ENCODE measurements around the gene TMEM192.
"Not testable (repeated sequence)": the region's sequence is repeated elsewhere in the genome, so short reads cannot be mapped to it uniquely, and the experiment has no call there.

Gene TMEM192

GRCh38 chr4:165112368-165113121 lies at the start of gene TMEM192:
TSS of gene TMEM192 (minus strand) at chr4:165112860. CDS start at chr4:165112773, 87 bp downstream.
- DNase-seq, result peak; percentile 56 to 99 (median 92)

GRCh38 chr4:165158762-165159161 lies 46.1 kb upstream of the TMEM192 start:
- DNase-seq, result no peak

- no peak for DNase-seq
These were observed 44.2 kb upstream of the TMEM192 start for GRCh38 chr4:165156906-165157305.

GRCh38 chr4:165154482-165154881 lies 41.8 kb upstream of the TMEM192 start:
- DNase-seq, result no peak

- no peak for DNase-seq
These were observed 39.9 kb upstream of the TMEM192 start for GRCh38 chr4:165152527-165152926.

GRCh38 chr4:165151734-165152133 lies 39.1 kb upstream of the TMEM192 start:
- DNase-seq, result no peak

GRCh38 chr4:165150545-165150944 lies 37.9 kb upstream of the TMEM192 start:
- DNase-seq, result no peak

- no peak for DNase-seq
These were observed 26.2 kb upstream of the TMEM192 start for GRCh38 chr4:165138843-165139242.

GRCh38 chr4:165137205-165137604 lies 24.5 kb upstream of the TMEM192 start:
- no peak for DNase-seq

- DNase-seq, result no peak
These were observed 23.9 kb upstream of the TMEM192 start for GRCh38 chr4:165136529-165136928.

- no peak for DNase-seq
These were observed 20.5 kb upstream of the TMEM192 start for GRCh38 chr4:165133150-165133549.

- peak in 45 of 51 donors; percentile 0 to 86 (median 37) for DNase-seq
These were observed 18.7 kb upstream of the TMEM192 start for GRCh38 chr4:165131247-165131832.

GRCh38 chr4:165129924-165130323 lies 17.3 kb upstream of the TMEM192 start:
- DNase-seq, result no peak

- DNase-seq, result not testable (repeated sequence)
These were observed 13.3 kb upstream of the TMEM192 start for GRCh38 chr4:165125869-165126499.

GRCh38 chr4:165124488-165124887 lies 11.8 kb upstream of the TMEM192 start:
- no peak for DNase-seq

GRCh38 chr4:165118256-165118909 lies 5.7 kb upstream of the TMEM192 start:
- no peak for DNase-seq

- no peak for DNase-seq
These were observed 2.6 kb upstream of the TMEM192 start for GRCh38 chr4:165115301-165115700.

- no peak for DNase-seq
These were observed 723 bp downstream of the TMEM192 start for GRCh38 chr4:165111906-165112367.

- DNase-seq, result no peak
These were observed 6.1 kb downstream of the TMEM192 start for GRCh38 chr4:165106518-165106917.

- no peak for DNase-seq
These were observed 11.0 kb downstream of the TMEM192 start for GRCh38 chr4:165101641-165102040.

- no peak for DNase-seq
These were observed 15.9 kb downstream of the TMEM192 start for GRCh38 chr4:165096776-165097175.

GRCh38 chr4:165095291-165095690 lies 17.4 kb downstream of the TMEM192 start:
- DNase-seq, result no peak
